ENCODE measurements around the gene CYREN. TPM values are rescaled to one million over a fixed set of nuclear protein-coding genes. Genes with fewer than 3 reads are reported as not detected.
"Not testable (repeated sequence)": the region's sequence is repeated elsewhere in the genome, so short reads cannot be mapped to it uniquely, and the experiment has no call there.

The CYREN gene
- polyA plus RNA-seq, 2 donors, result 26.0 to 27.2 TPM

DNA sequence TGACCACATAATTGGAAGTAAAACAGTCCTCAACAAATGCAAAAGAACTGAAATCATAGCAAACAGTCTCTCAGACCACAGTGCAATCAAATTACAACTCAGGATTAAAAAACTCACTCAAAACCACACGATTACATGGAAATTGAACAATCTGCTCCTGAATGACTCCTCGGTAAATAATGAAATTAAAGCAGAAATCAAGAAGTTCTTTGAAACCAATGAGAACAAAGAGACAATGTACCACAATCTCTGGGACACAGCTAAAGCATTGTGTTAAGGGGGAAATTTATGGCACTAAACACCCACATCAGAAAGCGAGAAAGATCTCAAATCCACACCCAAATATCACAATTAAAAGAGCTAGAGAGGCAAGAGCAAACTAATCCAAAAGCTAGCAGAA lies 45.9 kb downstream of the CYREN start:
- H3K9me3 ChIP-seq (ENCODE audit: control insufficient read depth in 2 of 2, insufficient read depth in 1 of 2, low read depth in 1 of 2, low read length in 1 of 2); H3K36me3 ChIP-seq (ENCODE audit: control insufficient read depth in 2 of 2, insufficient read depth in 2 of 2, low read length in 1 of 2); H3K4me1 ChIP-seq (ENCODE audit: control insufficient read depth in 2 of 2, insufficient read depth in 2 of 2, low read length in 1 of 2); H3K27ac ChIP-seq (ENCODE audit: low read depth in 2 of 2, low read length in 1 of 2); H3K4me3 ChIP-seq (ENCODE audit: low read depth in 1 of 2, low read length in 2 of 2); H3K27me3 ChIP-seq (ENCODE audit: control insufficient read depth in 1 of 2, insufficient read depth in 2 of 2, low read length in 2 of 2): not testable (repeated sequence)
- WGBS, 2 donors, result 83 to 86% methylated on average over 3 of the region's 3 CpGs

DNA sequence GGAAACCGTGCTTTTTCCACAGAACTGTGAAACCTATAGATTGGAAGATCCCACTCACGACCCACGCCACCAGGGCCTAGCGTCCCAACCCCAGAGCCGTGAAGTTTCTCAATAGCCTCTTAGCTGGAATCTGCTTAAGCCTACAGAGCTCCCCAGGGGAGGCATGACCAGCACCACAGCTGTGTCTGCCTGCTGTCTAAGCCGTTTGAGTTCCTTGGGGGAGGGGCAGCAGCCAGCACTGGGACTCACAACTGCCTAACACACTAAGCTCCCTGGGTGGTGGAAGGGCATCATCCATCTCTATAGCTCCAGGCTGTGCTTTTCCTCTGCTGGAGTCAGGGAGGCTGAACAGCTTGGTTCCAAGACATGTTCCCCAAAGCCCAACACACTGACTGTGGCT lies 48.6 kb downstream of the CYREN start:
- Histone ChIP-seq H3K27me3 (ENCODE audit: control insufficient read depth in 1 of 2, insufficient read depth in 2 of 2, low read length in 2 of 2) (no peaks in the 10 kb centered on the region), H3K36me3 (ENCODE audit: control insufficient read depth in 2 of 2, insufficient read depth in 2 of 2, low read length in 1 of 2) (no peaks in the 10 kb centered on the region), H3K27ac (ENCODE audit: low read depth in 2 of 2, low read length in 1 of 2) (no peak overlapping the region), H3K9me3 (ENCODE audit: control insufficient read depth in 2 of 2, insufficient read depth in 1 of 2, low read depth in 1 of 2, low read length in 1 of 2) (no peaks in the 10 kb centered on the region), H3K4me3 (ENCODE audit: low read depth in 1 of 2, low read length in 2 of 2) (no peak overlapping the region), H3K4me1 (ENCODE audit: control insufficient read depth in 2 of 2, insufficient read depth in 2 of 2, low read length in 1 of 2) (no peaks in the 10 kb centered on the region)
- WGBS, 2 donors, result 76 to 83% methylated on average over 6 of the region's 6 CpGs

- no peaks in the 10 kb centered on the region for H3K4me1 ChIP-seq (ENCODE audit: control insufficient read depth in 2 of 2, insufficient read depth in 2 of 2, low read length in 1 of 2)
- H3K27me3 ChIP-seq (ENCODE audit: control insufficient read depth in 1 of 2, insufficient read depth in 2 of 2, low read length in 2 of 2), result no peaks in the 10 kb centered on the region
- no peak overlapping the region for H3K4me3 ChIP-seq (ENCODE audit: low read depth in 1 of 2, low read length in 2 of 2)
- H3K27ac ChIP-seq (ENCODE audit: low read depth in 2 of 2, low read length in 1 of 2), result no peak overlapping the region
- no peaks in the 10 kb centered on the region for H3K36me3 ChIP-seq (ENCODE audit: control insufficient read depth in 2 of 2, insufficient read depth in 2 of 2, low read length in 1 of 2)
- no peaks in the 10 kb centered on the region for H3K9me3 ChIP-seq (ENCODE audit: control insufficient read depth in 2 of 2, insufficient read depth in 1 of 2, low read depth in 1 of 2, low read length in 1 of 2)
- 91 to 92% methylated on average over 1 of the region's 1 CpG for WGBS, 2 donors
Measured at GRCh38 chr7:135117096-135117495, 53.4 kb downstream of the CYREN start.

Other genes starting within 250 kb of the CYREN start
- under 1 TPM; 0.55 to 0.62 TPM for gene AGBL3, start 184.2 kb downstream of the CYREN start, polyA plus RNA-seq
- 1 to 10 TPM; 1.3 to 1.9 TPM for gene TMEM140, start 22.6 kb downstream of the CYREN start, polyA plus RNA-seq
- gene WDR91, start 40.8 kb upstream of the CYREN start, polyA plus RNA-seq, result 10 to 100 TPM; 19.9 to 21.9 TPM
- gene STRA8, start 63.1 kb upstream of the CYREN start, polyA plus RNA-seq, result not detected

All from esophagus (tissue), 2 donors.